Measurements from ENCODE around the gene TAGLN2. TPM values are rescaled to one million over a fixed set of nuclear protein-coding genes. Genes with fewer than 3 reads are reported as not detected.

The TAGLN2 gene
- total RNA-seq, 1 experiment from 2014 or later, result 66.9 TPM

GRCh38 chr1:159923203-159924024, 1.9 kb downstream of the TAGLN2 start:
- H3K9me3 Mint-ChIP-seq, result no peaks in the 10 kb centered on the region
- ChIA-PET POLR2A (interaction anchor here (1.0 to 1.3 kb wide), 2 partner anchors 23 kb away, joined by 4 to 8 read pairs; partner anchors contain the start of gene CFAP45), CTCF (interaction anchor here (0.7 to 5.9 kb wide), 14 partner anchors 8 to 134 kb away, joined by 3 to 64 read pairs (median 4); no protein-coding TSS in a partner anchor)
- DNase-seq (ENCODE audit: low spot score) (peak; percentile 61), ATAC-seq (peak; percentile 48)
- peaks cover 18% of the 10 kb centered on the region for H3K27me3 Mint-ChIP-seq (ENCODE audit: low read depth)
- H3K4me3 Mint-ChIP-seq, result peak overlapping the region; percentile 85
- H3K27ac Mint-ChIP-seq, result peak overlapping the region; percentile 28
- peaks cover 13% of the 10 kb centered on the region for H3K36me3 Mint-ChIP-seq
- peaks cover 29% of the 10 kb centered on the region for H3K4me1 Mint-ChIP-seq
- TF ChIP-seq TEAD4 (CRISPR knock-in tag; IDR thresholded peaks at IDR 0.05) (no peak), RORB (CRISPR knock-in tag; IDR thresholded peaks at IDR 0.05) (no peak), HMGA2 (CRISPR knock-in tag; IDR thresholded peaks at IDR 0.05) (no peak), MYBL2 (CRISPR knock-in tag; IDR thresholded peaks at IDR 0.05) (no peak), FOXP1 (CRISPR knock-in tag; IDR thresholded peaks at IDR 0.05; ENCODE audit: borderline replicate concordance) (peak; percentile 24; the same call in 1 of the 2 replicates), FOXP4 (CRISPR knock-in tag; IDR thresholded peaks at IDR 0.05) (no peak), MAX (CRISPR knock-in tag; IDR thresholded peaks at IDR 0.05) (no peak), ZNF281 (CRISPR knock-in tag; IDR thresholded peaks at IDR 0.05) (peak; percentile 44; the same call in 1 of the 2 replicates), ATF2 (CRISPR knock-in tag; IDR thresholded peaks at IDR 0.05; ENCODE audit: borderline replicate concordance, low read depth) (no peak), NR3C1 (CRISPR knock-in tag; conservative IDR thresholded peaks at IDR 0.05; ENCODE audit: low read depth) (no peak)

- ATAC-seq (no peak), DNase-seq (ENCODE audit: low spot score) (no peak)
- POLR2A ChIA-PET, result interaction anchor here (1.3 kb wide), 1 partner anchor 24 kb away, joined by 8 read pairs; no protein-coding TSS in a partner anchor
Observed at GRCh38 chr1:159922511-159923202, 2.6 kb downstream of the TAGLN2 start.

More at GRCh38 chr1:159922511-159923202, 2.6 kb downstream of the TAGLN2 start:
- CTCF ChIA-PET, result interaction anchor here (0.7 to 5.9 kb wide), 11 partner anchors 13 to 135 kb away, joined by 3 to 64 read pairs (median 4); no protein-coding TSS in a partner anchor
- Mint-ChIP-seq H3K4me3 (no peak overlapping the region), H3K4me1 (peaks cover 29% of the 10 kb centered on the region), H3K27ac (no peak overlapping the region), H3K27me3 (ENCODE audit: low read depth) (peaks cover 18% of the 10 kb centered on the region), H3K9me3 (no peaks in the 10 kb centered on the region), H3K36me3 (peaks cover 13% of the 10 kb centered on the region)
- TF ChIP-seq NR1H2 (CRISPR knock-in tag; IDR thresholded peaks at IDR 0.05) (no peak), FOXK1 (CRISPR knock-in tag; IDR thresholded peaks at IDR 0.05) (no peak), ELF4 (CRISPR knock-in tag; IDR thresholded peaks at IDR 0.05; ENCODE audit: low read depth) (no peak), FOXP1 (CRISPR knock-in tag; IDR thresholded peaks at IDR 0.05; ENCODE audit: borderline replicate concordance) (no peak), TEAD1 (CRISPR knock-in tag; IDR thresholded peaks at IDR 0.05) (no peak), IRF1 (CRISPR knock-in tag; IDR thresholded peaks at IDR 0.05) (no peak), HMGXB4 (CRISPR knock-in tag; IDR thresholded peaks at IDR 0.05) (no peak), NFYB (CRISPR knock-in tag; conservative IDR thresholded peaks at IDR 0.05; ENCODE audit: low read depth) (no peak), ATF1 (CRISPR knock-in tag; IDR thresholded peaks at IDR 0.05) (no peak), NFATC4 (CRISPR knock-in tag; IDR thresholded peaks at IDR 0.05) (no peak), SMAD4 (CRISPR knock-in tag; IDR thresholded peaks at IDR 0.05) (no peak), MLX (CRISPR knock-in tag; IDR thresholded peaks at IDR 0.05) (no peak), SP1 (CRISPR knock-in tag; conservative IDR thresholded peaks at IDR 0.05) (no peak)
